Epithelial cell of prostate (primary cell): ENCODE data around the gene IFIT1B.
"Not testable (repeated sequence)": the region's sequence is repeated elsewhere in the genome, so short reads cannot be mapped to it uniquely, and the experiment has no call there.

Experiments
- DNase-seq: peaks from one replicate; pipeline ENCODE4 v3.0.0-alpha.2; 2011; ENCODE audit warnings: low read depth, low spot score
- H3K27ac ChIP-seq: fragments of 450-650 bp; 2 replicates; pipeline ENCODE4 v1.5.1; 2017; ENCODE audit warnings: mild to moderate bottlenecking

IFIT1B gene

DNA sequence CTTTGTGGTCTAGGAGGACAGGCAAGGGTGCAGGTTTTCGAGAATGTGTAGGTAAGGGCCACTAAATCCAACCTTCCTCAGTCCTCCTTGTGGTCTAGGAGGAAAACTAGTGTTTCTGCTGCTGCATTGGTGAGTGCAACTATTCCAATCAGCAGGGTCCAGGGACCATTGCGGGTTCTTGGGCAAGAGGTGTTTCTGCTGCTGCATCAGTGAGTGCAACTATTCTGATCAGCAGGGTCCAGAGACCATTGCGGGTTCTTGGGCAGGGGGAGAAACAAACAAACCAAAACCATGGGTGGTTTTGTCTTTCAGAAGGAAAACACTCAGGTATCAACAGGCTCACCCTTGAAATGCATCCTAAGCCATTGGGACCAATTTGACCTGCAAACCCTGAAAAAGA is 29.9 kb downstream of the IFIT1B start:
- H3K27ac ChIP-seq, result not testable (repeated sequence)

DNA sequence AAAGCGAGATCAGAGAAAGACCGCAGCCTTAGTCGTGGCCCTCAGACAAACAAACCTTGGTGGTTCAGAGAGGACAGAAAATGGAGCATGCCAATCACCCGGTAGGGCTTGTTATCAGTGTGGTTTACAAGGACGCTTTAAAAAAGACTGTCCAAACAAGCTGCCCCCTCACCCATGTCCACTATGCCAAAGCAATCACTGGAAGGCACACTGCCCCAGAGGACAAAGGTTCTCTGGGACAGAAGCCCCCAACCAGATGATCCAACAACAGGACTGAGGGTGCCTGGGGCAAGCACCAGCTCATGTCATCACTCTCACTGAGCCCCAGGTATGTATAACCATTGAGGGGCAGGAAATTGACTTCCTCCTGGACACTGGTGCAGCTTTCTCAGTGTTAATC is 31.4 kb downstream of the IFIT1B start:
- not testable (repeated sequence) for DNase-seq, H3K27ac ChIP-seq

More for the DNA sequence above, 29.9 kb downstream of the IFIT1B start:
- not testable (repeated sequence) for DNase-seq

DNA sequence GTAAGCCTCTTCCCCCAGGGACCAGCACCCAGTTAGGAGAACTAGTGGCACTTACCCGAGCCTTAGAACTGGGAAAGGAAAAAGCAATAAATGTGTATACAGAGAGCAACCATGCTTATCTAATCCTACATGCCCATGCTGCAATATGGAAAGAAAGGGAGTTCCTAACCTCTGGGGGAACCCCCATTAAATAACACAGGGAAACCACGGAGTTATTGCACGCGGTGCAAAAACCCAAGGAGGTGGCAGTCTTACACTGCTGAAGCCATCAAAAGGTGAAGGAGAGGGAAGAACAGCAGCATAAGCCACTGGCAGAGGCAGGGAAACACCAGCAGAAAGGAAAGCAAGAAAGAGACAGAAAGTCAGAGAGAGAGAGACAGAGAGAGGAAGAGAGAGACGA is 32.7 kb downstream of the IFIT1B start:
- not testable (repeated sequence) for H3K27ac ChIP-seq, DNase-seq

DNA sequence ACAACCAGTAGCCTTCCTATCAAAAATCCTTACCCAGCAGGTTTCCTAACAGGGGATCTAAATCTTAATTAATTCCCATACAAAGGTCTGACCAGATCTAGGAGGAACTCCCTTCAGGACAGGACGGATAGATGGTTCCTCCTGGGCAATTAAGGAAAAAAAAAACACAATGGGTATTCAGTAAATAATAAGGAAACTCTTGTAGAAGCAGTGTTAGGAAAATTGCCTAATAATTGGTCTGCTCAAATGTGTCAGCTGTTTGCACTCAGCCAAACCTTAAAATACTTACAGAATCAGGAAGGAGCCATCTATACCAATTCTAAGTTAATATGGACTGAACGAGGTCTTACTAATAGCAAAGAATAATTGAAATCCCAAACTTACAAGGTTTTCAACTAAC is 33.3 kb downstream of the IFIT1B start:
- H3K27ac ChIP-seq, DNase-seq: not testable (repeated sequence)

DNA sequence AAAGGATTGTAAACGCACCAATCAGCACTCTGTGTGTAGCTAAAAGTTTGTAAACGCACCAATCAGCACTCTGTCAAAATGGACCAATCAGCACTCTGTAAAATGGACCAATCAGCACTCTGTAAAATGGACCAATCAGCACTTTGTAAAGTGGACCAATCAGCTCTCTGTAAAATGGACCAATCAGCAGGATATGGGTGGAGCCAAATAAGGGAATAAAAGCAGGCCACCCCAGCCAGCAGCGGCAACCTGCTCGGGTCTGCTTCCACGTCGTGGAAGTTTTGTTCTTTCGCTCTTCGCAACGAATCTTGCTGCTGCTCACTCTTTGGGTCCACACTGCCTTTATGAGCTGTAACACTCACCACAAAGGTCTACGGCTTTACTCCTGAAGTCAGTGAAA is 34.4 kb downstream of the IFIT1B start:
- not testable (repeated sequence) for H3K27ac ChIP-seq, DNase-seq

DNA sequence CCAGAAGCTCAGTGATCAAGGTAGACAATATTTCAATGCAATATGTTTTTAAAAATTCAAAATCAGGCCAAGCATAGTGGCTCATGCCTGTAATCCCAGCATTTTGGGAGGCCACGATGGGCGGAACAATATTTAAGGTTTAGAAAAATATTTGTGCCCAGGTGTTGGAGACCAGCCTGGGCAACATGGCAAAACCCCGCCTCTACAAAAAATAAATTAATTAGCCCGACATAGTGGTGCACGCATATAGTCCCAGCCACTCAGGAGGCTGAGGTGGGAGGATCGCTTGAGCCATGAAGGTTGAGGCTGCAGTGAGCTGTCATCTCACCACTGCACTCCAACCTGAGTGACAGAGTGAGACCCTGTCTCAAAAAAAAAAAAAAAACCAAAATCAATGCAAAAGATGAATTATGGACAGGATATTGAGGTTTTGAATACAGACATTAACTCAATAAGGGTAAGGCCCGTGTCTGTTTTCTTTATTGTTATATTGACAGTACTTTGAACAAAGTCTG is 35.6 kb downstream of the IFIT1B start:
- DNase-seq, result no peak
- H3K27ac ChIP-seq, result no peak overlapping the region

DNA sequence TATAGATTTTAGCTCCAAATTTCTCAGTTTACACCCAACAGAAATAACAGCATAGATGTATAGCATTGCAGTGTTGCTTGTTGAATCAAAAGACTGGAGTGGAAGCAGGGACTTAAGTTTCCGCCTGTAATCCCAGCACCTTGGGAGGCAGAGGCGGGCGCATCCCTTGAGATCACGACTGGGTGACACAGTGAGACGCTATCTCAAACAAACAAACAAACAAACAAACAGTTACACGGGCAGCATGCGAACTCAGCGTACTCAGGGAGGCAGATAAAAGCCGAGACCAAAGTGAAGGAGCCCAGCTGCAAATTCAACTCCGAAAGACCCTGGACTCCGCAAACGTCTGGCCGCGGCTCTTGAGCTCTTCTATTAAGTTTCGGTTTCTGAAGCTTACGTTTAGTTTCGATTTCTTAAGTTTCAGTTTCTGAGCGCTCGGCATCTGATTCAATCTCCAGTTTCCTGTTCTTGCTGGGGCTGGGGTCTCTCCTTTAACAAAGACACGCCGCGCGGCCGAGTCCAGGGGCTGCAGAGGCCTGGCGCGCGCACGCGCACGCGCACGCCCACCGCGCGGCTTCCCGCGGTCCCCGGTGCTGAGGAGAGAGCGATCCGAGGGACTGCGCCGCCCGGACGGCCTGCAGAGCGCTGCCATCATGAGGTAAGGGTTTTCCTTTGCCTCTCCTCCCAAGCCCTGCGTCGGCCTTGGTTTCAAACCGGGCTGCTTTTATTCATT is 36.5 kb downstream of the IFIT1B start, which contains the start of gene IFIT5:
TSS of gene IFIT5 (plus strand) at position 423 of the 733 bp plus-strand sequence. CDS start at position 654, 231 bp downstream.
- no peak for DNase-seq
- H3K27ac ChIP-seq, result peak within 1 kb of the TSS; percentile 47

DNA sequence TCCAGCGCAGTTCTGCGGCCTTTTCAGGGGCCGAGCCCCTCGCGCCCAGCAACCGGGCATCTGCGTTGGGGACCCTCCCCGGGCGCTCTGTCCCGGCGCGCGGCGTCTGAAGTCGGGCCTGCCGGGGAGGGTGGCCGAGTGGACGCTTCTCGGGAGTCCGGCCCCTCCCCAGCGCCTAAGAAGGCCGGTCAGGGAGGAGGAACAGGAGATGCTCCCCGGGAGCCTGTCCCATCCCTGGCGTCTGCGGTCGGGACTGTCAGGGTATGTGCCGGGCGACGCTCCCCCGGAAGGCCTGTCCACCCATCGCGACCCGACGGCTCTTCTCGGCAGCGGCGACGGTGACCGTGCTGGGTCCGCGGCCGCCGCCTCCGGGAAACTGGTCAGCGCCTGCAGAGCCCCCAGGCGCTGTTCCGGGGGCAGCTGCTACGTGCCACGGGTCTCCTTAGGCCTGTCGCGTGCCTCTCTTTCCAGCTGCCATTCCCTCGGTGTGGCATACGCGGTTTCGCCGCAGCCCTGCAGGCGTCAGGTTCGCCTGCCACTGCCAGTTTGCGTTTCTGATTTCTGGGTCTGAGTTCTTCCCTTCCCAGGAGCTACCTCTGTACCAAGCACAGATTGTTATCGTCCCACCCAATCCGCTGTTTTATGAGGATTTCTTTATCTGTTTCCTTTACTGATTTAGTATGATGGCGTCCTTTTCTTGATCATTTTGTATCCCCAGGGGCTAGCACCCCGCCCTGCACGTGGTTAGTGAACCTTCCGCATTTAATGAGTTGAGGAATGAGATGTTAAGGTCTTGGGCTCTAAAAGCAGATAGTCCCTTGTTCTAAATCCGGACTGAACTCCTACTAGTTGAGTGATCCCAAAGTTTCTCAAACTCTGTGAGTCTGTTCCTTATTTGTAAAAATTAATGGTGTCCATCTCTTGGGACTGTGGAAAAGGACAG is 37.3 kb downstream of the IFIT1B start:
- DNase-seq, result no peak
- H3K27ac ChIP-seq, result peak overlapping the region; percentile 47

DNA sequence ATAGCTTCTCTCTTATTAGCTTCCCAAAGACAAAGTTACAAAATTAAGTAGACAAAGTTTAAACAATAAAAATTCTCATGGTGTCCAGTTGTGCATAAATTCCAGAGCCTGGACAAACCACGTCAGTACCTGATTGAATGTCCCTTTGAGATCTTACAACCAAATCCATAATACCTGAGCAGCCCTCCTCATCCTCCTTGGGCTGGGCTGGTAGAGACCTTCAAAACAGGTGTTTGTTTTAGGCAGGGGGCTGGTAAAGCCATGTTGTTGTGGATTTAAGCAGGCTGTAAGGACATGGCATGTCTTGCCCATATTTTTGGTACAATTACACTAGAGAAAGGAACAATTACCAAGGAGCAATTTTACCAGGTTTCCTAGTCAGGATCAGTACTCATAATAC is 38.6 kb downstream of the IFIT1B start:
- no peak for DNase-seq
- H3K27ac ChIP-seq, result no peak overlapping the region

DNA sequence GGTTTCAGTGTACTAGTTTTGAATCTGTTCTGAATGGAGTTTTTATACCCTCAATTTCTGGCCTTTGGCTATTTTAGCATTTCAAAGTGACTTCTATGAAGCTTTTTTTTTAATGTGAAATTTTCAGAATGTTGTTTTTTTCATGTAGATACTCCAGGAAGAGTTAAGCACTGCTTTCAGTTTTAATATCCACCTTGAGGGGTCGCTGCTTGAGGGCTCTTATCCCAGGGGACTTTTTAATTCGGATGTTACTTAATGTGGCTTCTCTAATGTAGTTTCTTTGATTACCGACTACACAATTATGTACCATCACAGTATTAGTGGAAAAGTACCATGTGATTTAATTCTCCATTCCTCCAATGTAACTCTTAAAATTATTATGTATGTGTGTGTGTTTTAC is 41.7 kb downstream of the IFIT1B start:
- no peak overlapping the region for H3K27ac ChIP-seq
- no peak for DNase-seq

DNA sequence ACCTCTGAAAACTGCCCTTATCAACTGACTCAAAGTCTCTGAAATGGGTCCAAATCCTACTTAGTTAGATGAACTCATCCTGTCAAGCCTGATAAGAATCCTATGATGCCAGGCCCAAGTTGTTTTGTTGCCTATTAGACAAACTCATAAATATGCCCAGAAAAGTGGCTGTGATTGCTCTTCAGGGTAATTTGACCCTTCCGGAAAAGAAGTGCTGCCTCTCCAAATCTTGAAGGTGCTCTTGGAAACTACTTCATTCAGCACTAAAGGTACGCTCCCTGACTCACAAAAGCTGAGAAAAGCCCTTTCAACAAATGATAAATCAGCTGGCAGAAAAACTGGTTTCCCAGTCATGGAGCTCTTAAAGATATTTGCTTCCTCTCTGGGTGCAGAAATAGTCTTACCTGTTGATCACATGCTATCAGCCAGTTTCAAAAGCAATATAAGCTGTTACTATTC is 43.2 kb downstream of the IFIT1B start:
- H3K27ac ChIP-seq, result peak overlapping the region; percentile 32
- DNase-seq, result peak; percentile 65

DNA sequence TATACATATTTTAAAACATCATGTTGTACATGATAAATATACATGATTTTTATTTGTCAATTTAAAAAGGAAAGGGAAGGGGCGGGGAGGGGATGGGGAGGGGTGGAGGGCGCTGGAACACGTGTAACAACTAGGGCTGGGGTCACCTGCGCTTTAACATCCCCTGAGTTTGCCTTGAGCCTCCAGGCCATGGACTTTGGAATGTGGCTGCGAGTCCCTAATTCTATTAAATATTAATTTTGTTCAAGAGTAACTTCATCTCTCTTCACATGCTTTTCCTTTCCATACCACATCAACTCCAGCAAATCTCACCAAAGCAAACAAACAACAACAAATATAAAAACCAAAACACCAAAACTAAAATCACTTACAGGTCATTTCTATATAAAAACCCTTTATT is 47.1 kb downstream of the IFIT1B start:
- no peak overlapping the region for H3K27ac ChIP-seq
- no peak for DNase-seq

DNA sequence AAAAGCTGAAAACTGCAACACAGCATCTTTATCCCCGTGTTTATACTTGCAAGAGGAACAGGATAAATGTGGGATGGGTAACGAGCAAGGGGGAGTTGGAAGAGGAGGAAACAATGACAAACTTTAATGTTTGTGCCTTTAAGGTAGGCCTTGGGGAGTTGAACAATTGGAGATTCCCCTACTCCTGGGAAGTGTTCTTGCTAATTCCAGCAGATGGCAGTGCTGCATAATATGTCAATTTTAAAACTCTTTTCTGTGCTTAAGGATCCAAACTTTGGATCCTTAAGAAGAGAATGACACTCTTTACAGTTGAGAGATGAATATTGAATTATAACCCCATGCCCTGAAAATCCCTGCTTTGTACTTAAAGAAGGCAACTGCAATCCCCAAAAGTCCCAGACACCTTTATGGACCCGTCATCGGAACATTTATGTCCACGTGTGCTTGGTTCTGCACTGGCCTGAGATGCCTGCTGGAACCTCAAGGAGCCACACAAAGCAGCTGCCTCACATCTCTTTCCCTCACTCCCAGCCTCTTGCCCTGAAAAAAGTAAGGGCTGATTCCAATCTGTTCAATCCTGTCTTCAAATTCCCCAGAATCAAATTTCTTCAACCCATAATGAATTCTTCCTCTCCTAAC is 48.5 kb downstream of the IFIT1B start:
- no peak for DNase-seq
- no peak overlapping the region for H3K27ac ChIP-seq

DNA sequence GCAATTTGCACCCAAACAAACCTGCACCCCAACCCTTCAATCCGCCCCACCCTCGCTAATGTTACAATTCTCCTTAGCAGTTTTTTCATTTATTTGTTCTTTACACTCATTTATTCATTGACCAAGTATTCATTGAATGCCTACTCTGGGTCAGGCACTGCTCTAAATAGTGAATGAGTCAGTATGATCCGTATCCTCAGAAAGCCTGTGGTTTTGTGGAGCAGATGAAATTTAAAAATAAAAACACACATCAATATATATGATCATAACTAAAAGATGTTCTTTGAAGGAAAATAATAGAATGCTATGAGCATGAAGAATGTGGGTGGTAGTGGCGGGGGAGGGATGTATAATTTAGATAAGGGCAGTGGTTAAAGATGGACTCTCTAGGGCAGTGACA is 49.8 kb downstream of the IFIT1B start:
- DNase-seq, result no peak
- H3K27ac ChIP-seq, result no peak overlapping the region

DNA sequence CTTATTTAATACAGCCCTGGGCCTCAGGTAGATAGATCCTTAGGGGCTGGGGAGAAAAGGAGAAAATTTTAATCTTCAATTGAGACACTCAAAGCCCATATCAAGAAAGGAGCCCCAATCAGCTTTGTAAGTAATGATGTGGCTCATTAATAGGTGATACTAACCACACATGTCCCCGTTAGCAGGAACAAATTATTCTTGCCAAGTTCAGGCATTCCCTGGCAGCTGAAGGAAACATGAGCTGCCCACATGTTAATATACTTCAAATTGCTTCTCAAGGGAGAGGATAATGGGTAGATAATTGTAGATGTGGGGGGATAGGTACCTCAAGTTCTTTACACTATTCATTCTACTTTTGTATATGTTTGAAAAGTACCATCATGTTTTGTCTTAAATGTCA is 51.0 kb downstream of the IFIT1B start:
- H3K27ac ChIP-seq, result no peak overlapping the region
- DNase-seq, result no peak

DNA sequence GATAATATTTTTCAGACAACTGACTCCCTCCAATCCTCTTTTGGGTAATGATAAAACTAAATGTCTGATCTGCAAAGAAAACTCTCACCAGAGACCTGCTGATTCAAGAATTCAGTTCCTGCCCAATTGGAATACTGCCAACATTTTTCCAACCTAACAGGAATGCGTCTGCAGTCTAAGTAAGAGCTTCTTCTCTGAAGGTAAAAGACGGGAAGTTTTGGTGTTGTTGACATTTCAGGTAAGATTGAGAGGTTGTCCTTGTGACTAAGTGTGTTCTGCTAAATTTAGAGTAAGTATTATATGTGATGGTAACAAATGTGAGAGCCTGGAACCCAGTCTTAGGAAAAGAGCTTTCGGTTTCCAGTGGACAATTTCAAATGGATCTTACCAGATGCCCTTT is 54.1 kb downstream of the IFIT1B start:
- no peak overlapping the region for H3K27ac ChIP-seq
- no peak for DNase-seq
